VCaP (cell line): Measurements from ENCODE around the gene PNO1.

Source experiments
- H3K27ac ChIP-seq: fragments of 450-650 bp; 2 replicates; pipeline ENCODE4 v1.5.1; 2017
- TF ChIP-seq, protein P1 (sequence below): fragments of 450-650 bp; conservative IDR thresholded peaks from 2 replicates; pipeline ENCODE4 v1.5.1; 2017; ENCODE audit warnings: mild to moderate bottlenecking, moderate library complexity

PNO1 gene

DNA sequence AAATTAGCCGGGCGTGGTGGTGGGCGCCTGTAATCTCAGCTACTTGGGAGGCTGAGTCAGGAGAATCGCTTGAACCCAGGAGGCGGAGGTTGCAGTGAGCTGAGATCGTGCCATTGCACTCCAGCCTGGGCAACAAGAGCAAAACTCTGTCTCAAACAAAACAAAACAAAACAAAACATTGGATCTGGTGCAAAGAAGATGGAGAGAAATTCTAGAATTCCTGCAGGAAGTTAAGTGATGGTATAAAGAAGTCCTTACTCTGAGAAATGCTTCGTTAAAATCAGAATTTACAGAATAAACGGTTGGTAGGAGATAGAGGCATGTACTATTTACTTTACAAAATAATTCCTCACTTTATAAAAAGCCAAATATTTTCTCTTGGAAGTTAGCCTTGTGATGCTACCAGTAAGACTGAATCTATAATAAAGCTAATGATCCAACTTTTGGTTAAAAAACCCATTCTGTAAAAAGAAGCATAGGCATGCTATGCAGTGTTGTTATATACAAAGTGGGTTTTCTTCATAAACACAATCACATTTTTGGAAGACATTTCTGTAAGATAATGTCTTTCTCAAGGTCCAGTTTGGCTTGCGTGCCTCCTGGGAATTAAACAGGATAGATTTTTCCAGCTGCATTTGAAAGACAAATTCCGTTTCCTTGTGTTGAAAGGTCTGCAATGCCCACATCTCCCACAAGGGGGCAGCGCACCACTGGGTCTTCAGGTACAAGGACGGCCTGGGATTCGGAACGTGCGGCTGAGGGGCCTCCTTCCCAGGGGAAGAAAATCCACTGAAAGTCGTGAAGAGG lies 35.6 kb upstream of the PNO1 start:
- TF ChIP-seq, protein P1, sequence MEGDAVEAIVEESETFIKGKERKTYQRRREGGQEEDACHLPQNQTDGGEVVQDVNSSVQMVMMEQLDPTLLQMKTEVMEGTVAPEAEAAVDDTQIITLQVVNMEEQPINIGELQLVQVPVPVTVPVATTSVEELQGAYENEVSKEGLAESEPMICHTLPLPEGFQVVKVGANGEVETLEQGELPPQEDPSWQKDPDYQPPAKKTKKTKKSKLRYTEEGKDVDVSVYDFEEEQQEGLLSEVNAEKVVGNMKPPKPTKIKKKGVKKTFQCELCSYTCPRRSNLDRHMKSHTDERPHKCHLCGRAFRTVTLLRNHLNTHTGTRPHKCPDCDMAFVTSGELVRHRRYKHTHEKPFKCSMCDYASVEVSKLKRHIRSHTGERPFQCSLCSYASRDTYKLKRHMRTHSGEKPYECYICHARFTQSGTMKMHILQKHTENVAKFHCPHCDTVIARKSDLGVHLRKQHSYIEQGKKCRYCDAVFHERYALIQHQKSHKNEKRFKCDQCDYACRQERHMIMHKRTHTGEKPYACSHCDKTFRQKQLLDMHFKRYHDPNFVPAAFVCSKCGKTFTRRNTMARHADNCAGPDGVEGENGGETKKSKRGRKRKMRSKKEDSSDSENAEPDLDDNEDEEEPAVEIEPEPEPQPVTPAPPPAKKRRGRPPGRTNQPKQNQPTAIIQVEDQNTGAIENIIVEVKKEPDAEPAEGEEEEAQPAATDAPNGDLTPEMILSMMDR: peak; percentile 98
- H3K27ac ChIP-seq: no peak overlapping the region; the same call in 1 of the 2 replicates

DNA sequence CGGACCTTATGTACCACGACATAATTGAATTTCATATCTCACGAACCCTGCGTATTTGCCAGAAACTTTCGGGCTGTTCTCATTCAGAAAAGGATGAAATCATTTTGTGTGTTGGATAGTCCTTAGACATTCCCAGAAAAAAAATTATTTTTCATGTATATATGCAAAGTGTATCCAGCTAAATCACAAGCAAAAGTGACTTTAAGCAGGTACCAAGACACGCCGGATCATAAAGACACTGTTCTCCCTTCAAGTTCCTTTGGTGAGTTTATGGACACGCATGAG lies 35.1 kb upstream of the PNO1 start:
- TF ChIP-seq, protein P1: peak; percentile 77
- no peak overlapping the region for H3K27ac ChIP-seq

DNA sequence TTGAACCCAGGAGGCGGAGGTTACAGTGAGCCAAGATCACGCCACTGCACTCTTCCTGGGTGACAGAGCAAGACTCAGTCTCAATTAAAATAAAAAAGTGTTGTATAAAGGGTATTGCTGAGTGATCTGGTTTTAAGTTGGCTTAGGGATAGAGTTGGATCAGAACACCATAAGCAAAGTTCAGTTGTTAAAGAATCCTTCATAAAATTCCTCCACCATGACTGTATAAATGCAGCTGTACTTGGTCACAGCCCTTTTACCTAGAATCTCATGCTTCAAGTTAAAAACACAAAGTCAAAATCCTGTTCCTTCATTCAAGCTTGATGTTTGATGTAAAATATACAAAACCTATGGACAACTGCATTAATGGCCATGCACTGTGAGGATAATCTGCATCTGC lies 33.4 kb upstream of the PNO1 start:
- TF ChIP-seq, protein P1: no peak
- H3K27ac ChIP-seq: no peak overlapping the region

DNA sequence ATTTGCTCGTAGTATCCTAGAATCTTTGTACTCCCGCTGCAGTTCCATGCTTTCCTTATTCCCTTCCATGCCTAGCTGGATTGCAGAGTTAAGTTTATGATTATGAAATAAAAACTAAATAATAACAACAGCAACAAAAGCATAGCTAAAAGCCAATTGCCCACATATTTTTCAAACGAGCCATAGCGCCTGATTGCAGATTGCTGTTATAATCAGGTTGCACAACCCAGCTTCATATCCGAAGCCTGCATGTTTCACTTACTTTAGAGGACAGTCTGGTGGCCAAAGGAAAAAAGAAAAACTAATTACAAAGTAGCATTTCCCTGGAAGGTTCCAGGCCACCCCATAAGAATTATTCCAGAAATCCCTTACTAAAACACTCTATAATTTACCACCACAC lies 31.9 kb upstream of the PNO1 start:
- no peak overlapping the region for H3K27ac ChIP-seq
- TF ChIP-seq, protein P1: no peak

DNA sequence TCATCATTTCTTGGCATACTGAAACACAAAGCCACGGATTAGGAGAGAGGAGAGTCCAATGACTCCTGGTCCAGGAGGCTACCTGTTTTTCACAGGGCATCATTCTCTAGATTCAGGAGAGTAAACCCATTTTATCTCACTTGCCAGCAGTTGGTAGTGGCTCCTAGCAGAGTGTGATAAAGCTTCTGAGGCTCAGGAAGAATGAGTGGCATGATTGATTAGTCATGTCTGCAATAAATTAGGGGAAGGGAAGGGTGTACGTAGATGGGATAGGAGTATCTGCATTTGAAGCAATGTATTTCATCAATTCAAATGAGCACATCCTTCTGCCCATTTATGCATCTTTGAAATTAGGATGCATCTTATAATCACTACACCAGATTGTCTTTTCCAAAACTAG lies 31.1 kb upstream of the PNO1 start:
- TF ChIP-seq, protein P1: no peak
- H3K27ac ChIP-seq: no peak overlapping the region

DNA sequence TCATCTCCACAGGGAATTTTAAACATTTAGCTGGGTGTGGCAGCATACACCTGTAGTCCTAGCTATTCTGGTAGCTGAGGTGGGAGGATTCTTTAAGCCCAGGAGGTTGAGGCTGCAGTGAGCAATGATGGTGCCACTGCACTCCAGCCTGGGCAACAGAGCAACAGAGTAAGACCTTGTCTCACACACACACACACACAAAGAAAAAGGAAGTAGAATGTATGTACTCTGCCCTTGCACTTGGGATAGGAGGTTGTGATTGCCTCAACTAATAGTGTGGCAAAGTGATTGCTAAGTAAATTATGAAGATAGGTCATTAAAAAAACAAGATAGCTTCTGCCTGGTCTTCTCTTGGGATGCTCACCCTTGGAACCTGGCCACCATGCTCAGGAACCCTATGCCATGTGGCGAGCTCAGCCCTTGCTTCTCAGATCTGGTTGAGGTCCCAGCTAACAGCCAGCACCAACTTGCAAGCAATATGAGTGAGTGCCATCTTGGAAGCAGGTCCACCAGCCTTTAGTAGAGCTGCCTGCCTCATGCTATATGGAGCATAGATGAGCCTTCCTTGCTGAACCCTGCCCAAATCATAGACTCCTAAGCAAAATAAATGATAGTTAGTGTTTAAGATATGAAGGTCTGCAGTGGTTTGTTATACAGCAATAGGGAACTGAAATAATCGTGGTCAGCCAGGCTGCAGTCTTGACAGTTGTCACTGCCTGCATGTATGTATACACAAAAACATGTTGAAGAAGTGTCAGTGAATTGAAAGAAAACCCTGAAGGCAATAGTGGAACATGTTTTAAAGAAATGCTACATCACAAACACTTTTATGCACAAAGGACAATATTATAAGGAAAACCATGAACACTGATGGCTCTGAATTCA lies 30.1 kb upstream of the PNO1 start:
- H3K27ac ChIP-seq: no peak overlapping the region
- TF ChIP-seq, protein P1: no peak

DNA sequence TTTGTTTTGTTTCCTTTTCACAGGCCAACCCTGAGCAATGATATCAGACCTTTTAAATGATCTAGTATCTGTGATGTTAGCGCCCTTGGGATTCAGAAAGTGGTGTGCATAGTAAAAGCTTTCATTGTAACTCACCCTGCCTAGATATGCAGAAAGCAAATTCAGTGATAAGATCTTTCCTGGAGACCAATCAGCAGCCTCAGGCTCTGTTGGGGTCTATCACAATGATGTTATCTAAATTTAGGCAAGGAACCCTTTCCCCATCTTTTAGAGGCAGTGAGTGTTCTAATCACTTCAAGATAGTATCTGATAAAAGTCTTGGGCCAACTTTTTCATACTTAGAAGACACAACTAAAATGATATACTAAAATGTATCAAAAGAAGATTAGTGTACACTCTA lies 23.6 kb upstream of the PNO1 start:
- H3K27ac ChIP-seq: no peak overlapping the region
- TF ChIP-seq, protein P1: no peak
